Stimulated activated CD8-positive, alpha-beta memory T cell treated with anti-CD3 and anti-CD28 coated beads, Interleukin-7, amount 100 ng/mL, for 24 hours (primary cell): ENCODE data around the gene GRIN3B.
A peak's percentile ranks its signal among the peaks of the same experiment; 100 is the strongest.

Experiments used
- DNase-seq: peaks from one replicate; pipeline ENCODE4 v3.0.0-alpha.2; 2020; ENCODE audit warnings: low read depth

Gene GRIN3B

DNA sequence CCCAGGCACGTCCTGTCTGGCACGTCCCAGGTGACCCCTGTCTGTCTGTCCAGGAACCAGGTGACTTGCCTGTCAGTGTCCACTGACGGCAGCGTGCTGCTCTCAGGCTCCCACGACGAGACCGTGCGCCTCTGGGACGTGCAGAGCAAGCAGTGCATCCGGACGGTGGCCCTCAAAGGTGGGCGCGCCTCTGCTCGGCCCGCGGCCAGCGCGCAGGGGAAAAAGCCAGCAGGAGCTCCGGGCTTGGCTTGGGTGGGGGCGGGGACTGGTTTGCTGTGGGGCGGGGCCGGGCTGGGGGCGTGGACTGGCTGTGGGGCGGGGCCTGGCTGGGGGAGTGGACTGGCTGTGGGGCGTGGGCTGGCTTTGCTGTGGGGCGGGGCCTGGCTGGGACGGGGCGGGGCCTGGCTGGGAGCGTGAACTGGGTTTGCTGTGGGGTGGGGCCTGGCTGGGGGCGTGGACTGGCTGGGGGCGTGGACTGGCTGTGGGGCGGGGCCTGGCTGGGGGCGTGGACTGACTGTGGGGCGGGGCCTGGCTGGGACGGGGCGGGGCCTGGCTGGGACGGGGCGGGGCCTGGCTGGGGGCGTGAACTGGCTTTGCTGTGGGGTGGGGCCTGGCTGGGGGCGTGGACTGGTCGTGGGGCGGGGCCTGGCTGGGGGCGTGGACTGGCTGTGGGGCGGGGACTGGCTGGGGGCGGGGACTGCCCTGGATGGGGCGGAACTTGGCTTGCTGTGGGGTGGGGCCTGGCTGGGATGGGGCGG, 8.9 kb upstream of the GRIN3B start:
- peak; percentile 49 for DNase-seq

DNA sequence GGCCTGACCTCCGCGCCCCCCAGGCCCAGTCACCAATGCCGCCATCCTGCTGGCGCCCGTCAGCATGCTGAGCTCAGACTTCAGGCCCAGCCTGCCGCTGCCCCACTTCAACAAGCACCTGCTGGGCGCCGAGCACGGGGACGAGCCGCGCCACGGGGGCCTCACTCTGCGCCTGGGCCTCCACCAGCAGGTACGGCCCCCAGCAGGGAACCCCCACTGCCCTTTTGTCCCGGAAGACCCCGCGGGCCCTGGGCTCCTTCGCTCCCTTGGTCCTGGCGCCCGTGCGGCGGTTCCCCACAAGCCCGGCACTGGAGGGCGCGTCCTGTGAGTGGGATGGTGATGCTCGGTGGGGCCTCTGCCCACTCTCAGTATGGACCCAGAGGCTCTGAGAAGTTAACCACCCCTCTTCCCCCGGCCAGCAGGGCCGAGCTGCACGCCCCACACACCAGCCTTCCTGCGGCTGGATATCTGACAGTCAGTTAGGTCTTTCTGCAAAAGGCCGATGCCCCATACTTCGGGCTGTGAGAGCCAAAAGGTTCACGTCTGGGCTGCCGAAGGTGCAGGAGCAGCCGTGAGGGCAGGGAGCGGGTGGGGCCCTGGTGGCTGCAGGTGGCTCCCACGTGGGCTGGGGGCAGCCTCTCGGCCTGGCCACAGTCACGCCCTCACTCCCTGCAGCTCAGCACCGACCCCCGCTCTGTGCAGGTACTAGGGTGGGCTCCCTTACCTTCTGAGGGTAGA, 8.1 kb upstream of the GRIN3B start:
- DNase-seq = no peak

DNA sequence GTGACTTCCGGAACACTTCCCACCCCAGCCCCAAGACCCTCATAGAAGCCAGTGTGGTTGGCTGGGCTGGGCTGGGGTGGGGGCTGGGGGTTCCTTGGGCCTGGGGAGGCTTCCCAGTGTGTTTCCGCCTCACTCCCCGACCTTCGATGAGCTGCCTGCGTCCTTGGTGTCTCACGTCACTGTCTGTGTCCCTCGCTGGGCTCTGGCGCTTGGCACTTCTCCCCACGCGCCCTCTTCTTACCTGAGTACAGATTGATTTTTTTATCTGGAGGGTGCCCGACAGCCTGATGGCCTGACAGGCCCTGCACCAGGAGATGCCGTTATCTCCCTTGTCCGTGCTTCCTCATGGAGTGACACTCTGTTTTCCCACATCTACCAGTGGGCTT, 7.6 kb upstream of the GRIN3B start:
- DNase-seq = no peak

DNA sequence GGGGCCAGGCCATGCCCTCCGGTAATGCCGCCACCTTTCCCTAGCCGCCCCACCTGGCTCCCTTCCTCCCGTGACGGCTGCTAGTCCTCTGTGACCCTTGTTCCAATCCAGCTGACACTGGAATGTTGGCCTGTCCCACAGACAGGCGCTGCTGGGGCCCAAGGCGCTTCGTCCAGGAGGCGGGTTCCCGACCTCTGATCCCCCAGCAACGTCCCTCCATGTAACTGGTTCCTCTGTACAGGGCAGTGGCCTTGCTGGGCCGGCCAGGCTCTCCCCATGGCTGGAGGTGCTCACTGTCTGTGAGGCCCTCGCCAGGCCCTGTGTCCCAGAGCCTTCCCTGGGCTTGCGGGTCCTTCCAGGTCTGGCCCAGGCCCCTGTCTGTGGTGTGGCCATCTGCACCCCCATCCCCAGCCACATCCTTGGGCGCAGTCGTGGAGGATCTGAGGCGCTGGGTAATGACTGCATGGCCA, 6.8 kb upstream of the GRIN3B start:
- DNase-seq = no peak

DNA sequence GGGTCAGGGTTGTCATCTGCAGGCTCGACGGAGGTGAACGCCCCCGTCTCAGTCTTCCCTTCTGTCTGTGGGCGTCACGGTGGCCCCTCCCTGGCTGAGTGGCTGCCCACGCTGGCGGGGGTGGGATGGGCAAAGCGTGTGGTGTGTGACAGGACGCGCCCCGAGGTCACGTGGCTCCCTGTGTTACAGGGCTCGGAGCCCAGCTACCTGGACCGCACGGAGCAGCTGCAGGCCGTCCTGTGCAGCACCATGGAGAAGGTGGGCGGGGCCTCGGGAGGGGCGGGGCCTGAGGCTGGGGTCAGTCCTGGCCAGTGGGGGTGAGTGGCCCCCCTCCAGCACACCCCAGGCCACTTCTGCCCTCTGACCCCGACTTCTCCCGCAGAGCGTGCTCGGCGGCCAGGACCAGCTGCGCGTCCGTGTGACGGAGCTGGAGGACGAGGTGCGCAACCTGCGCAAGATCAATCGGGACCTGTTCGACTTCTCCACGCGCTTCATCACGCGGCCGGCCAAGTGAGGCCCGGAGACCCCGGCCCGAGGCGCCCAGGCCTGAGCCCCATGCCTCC, 6.3 kb upstream of the GRIN3B start:
- no peak for DNase-seq

DNA sequence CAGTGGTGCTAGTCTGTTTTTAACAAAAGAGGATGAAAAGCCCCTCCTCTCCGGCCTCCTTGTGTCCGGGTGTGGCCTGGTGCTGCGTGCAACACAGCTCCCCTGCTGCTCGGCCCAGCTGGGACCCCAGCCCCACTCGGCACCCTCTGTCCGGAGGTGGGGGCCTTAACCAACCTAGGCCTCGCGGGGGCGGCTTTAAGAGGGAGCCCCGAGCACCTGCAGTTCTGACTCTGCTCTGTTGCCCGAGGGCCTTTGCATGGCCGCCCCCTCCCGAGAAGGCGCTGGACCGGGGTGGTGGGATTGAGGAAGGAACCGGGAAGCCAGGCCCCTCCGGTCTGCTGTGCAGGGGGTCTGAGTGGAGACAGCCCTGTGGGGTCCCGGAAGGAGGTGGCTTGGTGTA, 5.7 kb upstream of the GRIN3B start:
- DNase-seq = no peak

DNA sequence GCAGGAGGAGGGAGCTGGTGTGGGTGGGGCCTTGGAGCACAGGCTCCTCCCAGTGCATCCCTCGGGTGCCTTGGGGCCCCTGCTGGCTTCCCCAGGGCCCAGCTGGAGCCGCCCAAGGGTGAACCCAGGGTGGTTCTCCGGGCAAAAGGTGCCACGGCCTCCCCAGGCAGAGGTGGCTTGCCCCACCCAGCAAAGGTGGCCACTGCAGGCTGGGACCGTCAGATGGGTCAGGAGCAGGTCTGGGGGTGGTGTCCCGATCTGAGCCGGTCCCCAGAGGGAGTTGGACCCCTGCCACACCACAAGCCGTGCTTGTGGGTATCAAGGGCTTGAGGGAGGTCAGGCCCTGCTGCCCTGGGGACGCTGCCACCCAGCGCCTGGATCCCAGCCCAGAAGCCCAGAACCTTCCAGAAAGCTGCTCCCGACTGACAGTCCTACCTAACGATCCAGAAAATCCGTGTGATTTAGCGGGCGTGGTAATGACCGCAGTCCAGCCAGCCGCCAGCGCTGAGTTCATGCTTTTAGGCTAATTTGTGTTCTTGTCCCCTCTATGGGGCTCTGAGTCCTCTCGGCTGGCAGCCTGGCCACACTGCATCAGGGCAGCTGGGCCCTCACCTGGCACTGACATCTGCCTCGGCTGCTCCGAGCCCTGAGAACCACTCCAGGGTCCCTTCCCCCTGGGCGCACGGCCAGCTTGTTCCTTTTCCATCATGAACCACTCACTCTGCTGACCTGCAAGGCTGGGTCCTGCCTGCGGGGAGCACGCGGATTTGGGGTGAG, 5.0 kb upstream of the GRIN3B start:
- no peak for DNase-seq

DNA sequence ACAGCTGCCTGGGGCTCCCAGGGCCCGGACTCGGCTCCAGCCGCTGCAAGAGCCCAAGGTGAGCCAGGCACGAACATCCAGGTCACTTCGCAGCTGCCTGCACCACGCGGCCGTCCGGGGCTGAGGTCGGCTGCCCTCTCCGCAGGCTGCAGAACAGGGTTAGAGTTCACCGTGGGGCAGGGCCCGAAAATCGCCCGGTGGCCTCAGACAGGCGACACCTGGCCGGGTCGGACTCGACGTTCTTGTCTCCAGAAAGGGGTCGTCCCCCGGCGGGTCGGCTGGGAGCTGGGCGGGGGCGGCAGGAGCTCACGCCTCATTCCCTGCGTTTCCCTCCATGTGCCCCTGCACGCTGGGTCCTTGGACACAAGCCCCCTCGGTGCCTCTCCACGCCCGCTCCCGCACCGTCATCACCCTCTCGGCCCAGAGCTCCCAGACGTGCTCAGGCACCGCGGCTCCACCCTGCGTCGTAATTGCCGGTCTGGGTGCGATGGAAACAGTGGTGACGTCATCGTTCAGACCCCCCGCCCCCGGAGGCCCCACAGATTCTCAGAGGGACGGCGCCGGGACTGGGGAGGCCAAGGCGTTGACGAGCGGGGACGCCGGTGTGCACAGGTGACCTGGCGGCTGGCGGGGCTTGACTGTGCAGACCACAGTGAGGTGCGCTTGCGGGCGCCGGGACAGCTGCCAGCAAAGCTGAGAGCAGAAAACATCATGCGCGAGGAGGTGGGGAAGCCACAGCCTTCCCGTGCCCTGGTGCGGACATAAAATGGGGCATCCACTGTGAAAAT, 4.0 kb upstream of the GRIN3B start:
- DNase-seq = no peak

DNA sequence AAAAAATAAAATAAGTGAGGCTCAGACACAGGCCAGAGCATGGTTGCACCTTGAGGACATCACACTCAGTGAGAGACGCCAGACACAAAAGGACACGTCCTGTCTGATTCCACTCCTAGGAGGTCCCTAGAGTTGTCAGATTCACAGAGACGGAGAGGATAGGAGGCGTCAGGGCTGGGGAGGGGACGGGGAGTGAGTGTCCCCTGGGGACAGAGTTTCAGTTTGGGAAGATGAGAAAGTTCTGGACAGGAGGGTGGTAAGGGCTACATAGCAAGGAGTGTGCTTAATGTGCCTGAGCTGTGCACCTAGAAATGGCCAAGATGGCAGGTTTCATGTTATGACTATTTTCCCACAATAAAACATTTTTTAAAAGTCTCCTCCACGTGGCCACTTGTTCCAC, 2.2 kb upstream of the GRIN3B start:
- no peak for DNase-seq

DNA sequence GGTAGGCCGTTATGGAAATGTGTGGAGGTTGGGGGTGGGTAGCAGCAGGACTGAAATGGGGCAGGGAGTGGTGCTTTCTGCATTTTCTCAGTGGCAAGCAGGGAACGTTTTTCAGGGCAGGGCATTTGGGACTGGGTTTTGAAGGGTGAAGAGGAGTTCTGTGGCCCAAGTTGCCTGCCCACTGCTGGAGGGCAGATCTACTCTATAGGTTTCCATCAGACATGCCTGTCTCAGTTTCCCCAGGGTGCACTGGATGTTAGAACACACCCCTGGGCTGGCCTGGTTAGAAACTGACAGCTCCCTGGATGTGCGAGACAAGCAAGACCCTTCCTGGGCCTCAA, 870 bp upstream of the GRIN3B start:
- DNase-seq = no peak

DNA sequence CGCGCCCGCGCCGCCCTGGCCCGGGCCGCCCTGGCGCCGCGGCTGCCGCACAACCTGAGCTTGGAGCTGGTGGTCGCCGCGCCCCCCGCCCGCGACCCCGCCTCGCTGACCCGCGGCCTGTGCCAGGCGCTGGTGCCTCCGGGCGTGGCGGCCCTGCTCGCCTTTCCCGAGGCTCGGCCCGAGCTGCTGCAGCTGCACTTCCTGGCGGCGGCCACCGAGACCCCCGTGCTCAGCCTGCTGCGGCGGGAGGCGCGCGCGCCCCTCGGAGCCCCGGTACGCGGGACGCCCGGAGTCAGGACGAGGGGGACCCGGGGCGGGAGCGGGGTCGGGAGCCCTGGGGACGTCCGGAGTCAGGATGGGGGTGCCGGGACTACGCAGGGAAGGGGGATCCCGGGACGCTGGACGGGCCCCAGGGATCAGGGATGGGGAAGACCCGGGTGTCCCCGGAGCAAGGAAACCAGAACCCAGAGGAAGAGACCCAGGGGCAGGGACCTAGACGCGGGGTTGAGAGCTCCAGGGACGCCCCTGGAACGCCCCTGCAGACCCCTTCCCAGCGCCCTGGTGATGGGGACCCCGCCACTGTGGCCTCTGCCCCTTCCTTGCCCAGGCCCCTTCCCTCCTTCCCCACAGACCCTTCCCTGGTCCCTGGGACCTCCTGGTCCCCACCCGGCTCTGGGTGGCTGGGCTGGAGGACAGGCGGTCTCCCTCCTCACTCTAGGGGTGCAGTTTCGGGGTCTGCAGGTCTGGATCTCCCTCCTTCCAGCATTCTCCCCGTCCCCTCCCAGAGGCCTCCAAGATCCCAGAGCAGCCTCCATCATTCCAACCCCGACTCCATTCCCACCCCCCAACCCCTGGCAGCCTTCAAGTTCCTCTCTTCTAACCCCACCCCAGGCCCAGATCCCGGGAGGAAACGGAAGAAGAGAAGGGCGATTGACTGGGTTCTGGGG, 645 bp downstream of the GRIN3B start:
- no peak for DNase-seq

DNA sequence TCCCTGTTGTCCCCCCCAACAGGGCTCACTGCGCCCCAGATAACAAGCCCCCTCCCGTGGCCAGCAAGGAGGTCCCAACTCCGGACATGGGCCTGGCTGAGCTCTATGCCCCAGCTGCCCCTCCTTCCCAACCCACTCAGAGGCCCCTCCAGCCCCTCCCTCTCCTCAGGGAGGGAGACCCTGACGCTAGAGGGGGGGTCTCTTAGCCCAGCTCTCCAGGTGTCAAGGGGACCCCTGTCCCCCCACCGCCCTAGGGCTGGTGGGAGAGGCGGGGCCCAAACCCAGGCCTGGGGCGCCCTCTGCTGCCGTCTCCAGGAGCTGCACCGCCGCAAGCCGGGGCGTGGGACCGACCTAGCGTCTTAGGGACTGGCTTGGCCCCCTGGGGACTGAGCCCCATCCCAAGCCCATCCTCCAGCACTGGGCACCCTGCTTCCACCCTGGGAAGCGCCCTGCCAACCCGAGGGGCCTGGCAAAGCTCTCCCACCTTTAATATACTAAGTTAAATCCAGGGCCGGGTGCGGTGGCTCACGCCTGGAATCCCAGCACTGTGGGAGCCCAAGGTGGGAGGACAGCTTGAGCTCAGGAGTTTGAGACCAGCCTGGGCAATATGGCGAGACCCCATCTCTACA, 1.4 kb downstream of the GRIN3B start:
- peak; percentile 48 for DNase-seq

DNA sequence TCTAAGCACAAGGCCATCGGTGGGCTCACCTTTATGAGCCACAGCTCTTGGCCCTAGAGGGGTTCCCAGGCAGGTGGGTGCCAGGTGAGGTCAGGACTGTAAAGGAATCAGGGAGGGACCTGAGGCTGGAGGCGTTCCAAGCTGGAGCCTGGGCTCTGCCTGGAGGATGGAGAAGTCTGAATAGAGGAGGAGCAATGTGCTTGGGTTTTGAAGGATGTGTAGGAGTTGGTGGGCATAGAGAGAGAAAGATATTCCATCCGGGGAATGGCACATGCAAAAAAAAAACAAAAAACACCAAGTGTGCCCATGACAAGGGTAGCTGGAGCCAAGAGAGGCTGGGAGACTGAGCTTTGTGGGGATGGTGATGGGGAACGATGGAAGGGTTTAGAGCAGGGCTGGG, 2.4 kb downstream of the GRIN3B start:
- DNase-seq = no peak

DNA sequence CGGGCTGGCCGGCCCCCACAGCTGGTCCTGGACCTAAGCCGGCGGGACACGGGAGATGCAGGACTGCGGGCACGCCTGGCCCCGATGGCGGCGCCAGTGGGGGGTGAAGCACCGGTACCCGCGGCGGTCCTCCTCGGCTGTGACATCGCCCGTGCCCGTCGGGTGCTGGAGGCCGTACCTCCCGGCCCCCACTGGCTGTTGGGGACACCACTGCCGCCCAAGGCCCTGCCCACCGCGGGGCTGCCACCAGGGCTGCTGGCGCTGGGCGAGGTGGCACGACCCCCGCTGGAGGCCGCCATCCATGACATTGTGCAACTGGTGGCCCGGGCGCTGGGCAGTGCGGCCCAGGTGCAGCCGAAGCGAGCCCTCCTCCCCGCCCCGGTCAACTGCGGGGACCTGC, 3.1 kb downstream of the GRIN3B start:
- no peak for DNase-seq

DNA sequence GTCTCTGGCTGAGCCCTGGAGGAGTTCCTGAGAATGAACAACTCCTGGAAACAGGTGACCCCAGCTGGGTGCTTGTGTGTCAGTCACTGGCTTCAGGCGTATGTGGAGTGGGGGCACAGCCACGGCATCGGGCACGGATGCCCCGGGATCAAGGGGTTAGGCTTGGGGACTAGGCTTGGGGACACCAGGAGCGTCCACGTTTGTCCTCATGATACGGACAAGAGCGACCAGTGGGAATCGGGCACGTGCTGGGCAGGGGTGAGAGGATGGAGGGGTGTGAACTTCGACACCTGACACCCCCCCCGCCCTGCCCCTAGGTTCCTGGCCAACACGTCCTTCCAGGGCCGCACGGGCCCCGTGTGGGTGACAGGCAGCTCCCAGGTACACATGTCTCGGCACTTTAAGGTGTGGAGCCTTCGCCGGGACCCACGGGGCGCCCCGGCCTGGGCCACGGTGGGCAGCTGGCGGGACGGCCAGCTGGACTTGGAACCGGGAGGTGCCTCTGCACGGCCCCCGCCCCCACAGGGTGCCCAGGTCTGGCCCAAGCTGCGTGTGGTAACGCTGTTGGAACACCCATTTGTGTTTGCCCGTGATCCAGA, 4.1 kb downstream of the GRIN3B start:
- no peak for DNase-seq

DNA sequence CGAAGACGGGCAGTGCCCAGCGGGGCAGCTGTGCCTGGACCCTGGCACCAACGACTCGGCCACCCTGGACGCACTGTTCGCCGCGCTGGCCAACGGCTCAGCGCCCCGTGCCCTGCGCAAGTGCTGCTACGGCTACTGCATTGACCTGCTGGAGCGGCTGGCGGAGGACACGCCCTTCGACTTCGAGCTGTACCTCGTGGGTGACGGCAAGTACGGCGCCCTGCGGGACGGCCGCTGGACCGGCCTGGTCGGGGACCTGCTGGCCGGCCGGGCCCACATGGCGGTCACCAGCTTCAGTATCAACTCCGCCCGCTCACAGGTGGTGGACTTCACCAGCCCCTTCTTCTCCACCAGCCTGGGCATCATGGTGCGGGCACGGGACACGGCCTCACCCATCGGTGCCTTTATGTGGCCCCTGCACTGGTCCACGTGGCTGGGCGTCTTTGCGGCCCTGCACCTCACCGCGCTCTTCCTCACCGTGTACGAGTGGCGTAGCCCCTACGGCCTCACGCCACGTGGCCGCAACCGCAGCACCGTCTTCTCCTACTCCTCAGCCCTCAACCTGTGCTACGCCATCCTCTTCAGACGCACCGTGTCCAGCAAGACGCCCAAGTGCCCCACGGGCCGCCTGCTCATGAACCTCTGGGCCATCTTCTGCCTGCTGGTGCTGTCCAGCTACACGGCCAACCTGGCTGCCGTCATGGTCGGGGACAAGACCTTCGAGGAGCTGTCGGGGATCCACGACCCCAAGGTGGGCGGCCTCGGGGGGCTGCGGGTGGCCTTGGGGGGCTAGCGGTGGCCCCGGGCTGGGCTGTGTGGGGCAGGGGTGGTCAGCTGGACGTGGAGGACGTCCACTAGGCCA, 4.8 kb downstream of the GRIN3B start:
- DNase-seq = no peak

DNA sequence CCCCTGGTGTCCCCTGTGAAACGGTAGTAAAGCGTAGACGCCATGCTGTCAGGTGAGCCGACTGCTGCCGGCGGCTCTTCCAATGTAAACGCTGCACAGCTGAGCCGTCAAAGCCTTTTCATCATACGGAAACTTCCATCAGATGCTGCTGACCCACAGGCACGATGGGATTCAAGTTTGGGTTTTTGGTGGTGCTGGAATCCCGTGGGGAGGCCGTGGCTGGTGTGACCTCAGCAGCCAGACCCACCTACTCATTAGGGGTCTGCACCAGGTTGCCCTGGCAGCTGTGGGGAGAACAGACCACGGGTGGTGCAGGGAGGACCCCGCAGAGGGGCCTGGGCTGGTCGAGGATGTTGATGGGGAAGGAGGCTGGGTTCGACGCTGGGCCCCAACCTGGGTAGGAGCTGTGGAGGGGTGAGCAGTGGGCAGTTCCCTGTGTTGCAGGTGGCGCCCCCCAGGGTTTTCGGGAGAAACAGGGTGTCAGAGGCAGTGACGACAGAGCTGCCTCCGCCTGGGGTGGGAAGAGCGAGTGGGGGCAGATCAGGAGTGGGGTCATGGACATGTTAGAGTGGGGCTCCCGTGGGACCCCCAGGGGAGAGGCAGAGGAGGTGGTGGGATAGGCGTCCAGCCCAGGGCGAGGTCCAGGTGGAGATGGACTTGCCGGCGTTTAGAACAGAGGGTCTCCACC, 6.6 kb downstream of the GRIN3B start:
- no peak for DNase-seq
